ENCODE results near the gene PEAR1.

The PEAR1 gene

GRCh38 chr1:156947818-156948525 is 54.5 kb downstream of the PEAR1 start:
- no peak for DNase-seq
- peaks cover 98% of the 10 kb centered on the region for H3K36me3 ChIP-seq
- TF ChIP-seq CTCF (IDR thresholded peaks at IDR 0.05; ENCODE audit: low read depth, low read length): no peak

GRCh38 chr1:156948708-156949107 is 55.2 kb downstream of the PEAR1 start:
- H3K27ac ChIP-seq: no peak overlapping the region
- no peak overlapping the region for H3K4me3 ChIP-seq (ENCODE audit: low read depth, low read length)
- peaks cover 98% of the 10 kb centered on the region for H3K36me3 ChIP-seq
- no peaks in the 10 kb centered on the region for H3K27me3 ChIP-seq (ENCODE audit: insufficient read depth, low read depth, severe bottlenecking)
- H3K9me3 ChIP-seq (ENCODE audit: severe bottlenecking): no peaks in the 10 kb centered on the region
- no peak for DNase-seq
- peak; percentile 74 for TF ChIP-seq CTCF (IDR thresholded peaks at IDR 0.05; ENCODE audit: low read depth, low read length)

More at GRCh38 chr1:156947818-156948525, 54.5 kb downstream of the PEAR1 start:
- H3K27ac ChIP-seq: no peak overlapping the region
- H3K9me3 ChIP-seq (ENCODE audit: severe bottlenecking): no peaks in the 10 kb centered on the region
- H3K4me3 ChIP-seq (ENCODE audit: low read depth, low read length): no peak overlapping the region
- no peaks in the 10 kb centered on the region for H3K27me3 ChIP-seq (ENCODE audit: insufficient read depth, low read depth, severe bottlenecking)

GRCh38 chr1:156949127-156949526 is 55.6 kb downstream of the PEAR1 start:
- peaks cover 98% of the 10 kb centered on the region for H3K36me3 ChIP-seq
- no peaks in the 10 kb centered on the region for H3K27me3 ChIP-seq (ENCODE audit: insufficient read depth, low read depth, severe bottlenecking)
- no peaks in the 10 kb centered on the region for H3K9me3 ChIP-seq (ENCODE audit: severe bottlenecking)
- no peak overlapping the region for H3K27ac ChIP-seq
- no peak for TF ChIP-seq CTCF (IDR thresholded peaks at IDR 0.05; ENCODE audit: low read depth, low read length)
- no peak overlapping the region for H3K4me3 ChIP-seq (ENCODE audit: low read depth, low read length)
- no peak for DNase-seq

GRCh38 chr1:156951371-156951770 is 57.9 kb downstream of the PEAR1 start:
- H3K27ac ChIP-seq: no peak overlapping the region
- peaks cover 96% of the 10 kb centered on the region for H3K36me3 ChIP-seq
- no peaks in the 10 kb centered on the region for H3K9me3 ChIP-seq (ENCODE audit: severe bottlenecking)

GRCh38 chr1:156953571-156953970 is 60.1 kb downstream of the PEAR1 start:
- Histone ChIP-seq H3K9me3 (ENCODE audit: severe bottlenecking) (no peaks in the 10 kb centered on the region), H3K27ac (no peak overlapping the region), H3K27me3 (ENCODE audit: insufficient read depth, low read depth, severe bottlenecking) (no peaks in the 10 kb centered on the region), H3K4me3 (ENCODE audit: low read depth, low read length) (no peak overlapping the region), H3K36me3 (peaks cover 96% of the 10 kb centered on the region)
- DNase-seq: no peak
- no peak for TF ChIP-seq CTCF (IDR thresholded peaks at IDR 0.05; ENCODE audit: low read depth, low read length)

More at GRCh38 chr1:156951371-156951770, 57.9 kb downstream of the PEAR1 start:
- Histone ChIP-seq H3K4me3 (ENCODE audit: low read depth, low read length) (no peak overlapping the region), H3K27me3 (ENCODE audit: insufficient read depth, low read depth, severe bottlenecking) (no peaks in the 10 kb centered on the region)
- no peak for TF ChIP-seq CTCF (IDR thresholded peaks at IDR 0.05; ENCODE audit: low read depth, low read length)
- DNase-seq: no peak

- Histone ChIP-seq H3K36me3 (peaks cover 87% of the 10 kb centered on the region), H3K4me3 (ENCODE audit: low read depth, low read length) (no peak overlapping the region), H3K27ac (no peak overlapping the region), H3K27me3 (ENCODE audit: insufficient read depth, low read depth, severe bottlenecking) (no peaks in the 10 kb centered on the region), H3K9me3 (ENCODE audit: severe bottlenecking) (no peaks in the 10 kb centered on the region)
- no peak for TF ChIP-seq CTCF (IDR thresholded peaks at IDR 0.05; ENCODE audit: low read depth, low read length)
- DNase-seq: no peak
Measured at GRCh38 chr1:156956333-156956732, 62.8 kb downstream of the PEAR1 start.
